OCI-LY3 (cell line): Measurements from ENCODE around the gene PLCXD1.

Source experiments
- H2AFZ ChIP-seq: fragments of 200-600, 300-600 bp; shearing (Covaris generic); 2 replicates; pipeline ENCODE4 v1.6.0; 2014; ENCODE audit warnings: antibody characterized with exemption, low read depth, low read length
- H3K27ac ChIP-seq: fragments of 200-600, 300-600 bp; sonication (generic); 2 replicates; pipeline ENCODE4 v1.5.1; 2014; ENCODE audit warnings: mild to moderate bottlenecking, low read length, moderate library complexity, mixed read lengths
- H3K27me3 ChIP-seq: fragments of 200-600, 300-600 bp; sonication (generic); 2 replicates; pipeline ENCODE4 v1.6.1; 2014; ENCODE audit warnings: low read depth, low read length, mixed read lengths
- H3K36me3 ChIP-seq: fragments of 200-600, 300-600 bp; sonication (generic); replicated peaks from 2 replicates; pipeline ENCODE3; 2014; ENCODE audit warnings: low read depth, low read length, mixed read lengths
- H3K4me1 ChIP-seq: fragments of 300-600, 200-600 bp; sonication (generic); 2 replicates; pipeline ENCODE4 v1.6.1; 2014; ENCODE audit warnings: low read length, mixed read lengths
- H3K4me2 ChIP-seq: fragments of 200-600, 300-600 bp; sonication (generic); 2 replicates; pipeline ENCODE4 v1.6.1; 2014; ENCODE audit warnings: low read length, mixed read lengths
- H3K4me3 ChIP-seq: fragments of 300-600, 200-600 bp; sonication (generic); 2 replicates; pipeline ENCODE4 v1.5.1; 2014; ENCODE audit warnings: antibody characterized with exemption, mild to moderate bottlenecking, low read length, moderate library complexity
- H3K79me2 ChIP-seq: fragments of 300-600, 200-600 bp; shearing (Covaris generic); 2 replicates; pipeline ENCODE4 v1.6.1; 2014; ENCODE audit warnings: mild to moderate bottlenecking, low read length, mixed read lengths
- H3K9ac ChIP-seq: fragments of 300-600, 200-600 bp; shearing (Covaris generic); 2 replicates; pipeline ENCODE4 v1.6.0; 2014; ENCODE audit warnings: mild to moderate bottlenecking, low read length, moderate library complexity
- H3K9me3 ChIP-seq: fragments of 200-600, 300-600 bp; shearing (Covaris generic); 2 replicates; pipeline ENCODE4 v1.6.1; 2014; ENCODE audit warnings: low read length, mixed read lengths; ENCODE audit not compliant: insufficient read depth
- H4K20me1 ChIP-seq: fragments of 200-600, 300-600 bp; sonication (generic); 2 replicates; pipeline ENCODE4 v1.6.1; 2016; ENCODE audit warnings: low read length, mixed read lengths; ENCODE audit not compliant: insufficient read depth
- EZH2phosphoT487 ChIP-seq: fragments of 200-600 bp; shearing (Covaris generic); IDR thresholded peaks from 2 replicates; pipeline ENCODE4 v1.6.1; 2018; ENCODE audit warnings: antibody characterized with exemption, mixed run types, low read depth
- TF ChIP-seq, protein P1 (sequence below): fragments of 200-600, 300-600 bp; sonication (generic); IDR thresholded peaks from 2 replicates; pipeline ENCODE4 v1.5.1; 2014; ENCODE audit warnings: antibody characterized with exemption, low read length, low read depth

The PLCXD1 gene

DNA sequence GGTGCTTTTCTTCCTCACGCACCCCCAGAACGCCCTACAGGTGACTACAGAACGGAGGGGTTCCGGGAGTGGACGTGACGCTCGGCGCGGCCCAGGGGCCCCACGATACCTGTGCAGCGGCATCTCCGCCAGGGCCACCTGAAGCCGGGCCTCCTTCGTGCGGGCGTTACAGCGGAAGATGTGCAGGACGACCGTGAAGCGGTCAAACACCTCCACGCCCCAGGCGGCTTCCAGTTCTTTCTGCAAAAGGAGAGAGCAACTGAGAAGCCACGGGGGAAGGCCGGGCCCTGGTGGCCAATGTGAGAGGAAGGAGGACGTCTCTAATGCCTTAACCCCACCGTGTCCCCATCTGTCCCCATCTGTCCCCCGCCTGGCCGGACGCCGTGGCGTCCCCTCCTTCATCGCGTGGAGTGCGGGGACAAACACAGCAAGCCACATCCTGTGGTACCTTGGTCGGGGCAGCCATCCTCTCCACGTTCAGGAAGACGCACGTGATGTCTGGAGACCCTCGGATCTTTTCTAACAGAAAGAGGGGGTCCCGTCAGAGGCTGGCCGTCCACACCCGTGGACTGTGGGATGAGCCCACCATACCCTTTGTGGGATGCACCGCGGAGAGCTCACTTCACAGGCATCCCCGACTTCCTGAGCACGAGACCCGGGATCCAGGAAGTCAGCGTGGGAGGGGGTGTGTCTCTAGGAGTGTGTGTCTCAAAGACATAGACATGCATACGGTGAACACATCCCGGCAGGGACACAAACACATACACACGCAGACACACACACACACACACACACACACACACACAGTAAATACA is 33.8 kb downstream of the PLCXD1 start:
- Histone ChIP-seq H3K27me3 (no peaks in the 10 kb centered on the region), H3K79me2 (peaks cover 27% of the 10 kb centered on the region), H3K4me3 (no peak overlapping the region), H2AFZ (no peak overlapping the region), H4K20me1 (peaks cover 12% of the 10 kb centered on the region), H3K9me3 (no peaks in the 10 kb centered on the region), H3K4me1 (peaks cover 4% of the 10 kb centered on the region; the same call in 1 of the 2 replicates), H3K36me3 (peaks cover 52% of the 10 kb centered on the region), H3K27ac (no peak overlapping the region), H3K4me2 (no peak overlapping the region), H3K9ac (no peak overlapping the region)
- TF ChIP-seq EZH2phosphoT487, result no peak
- TF ChIP-seq, protein P1, sequence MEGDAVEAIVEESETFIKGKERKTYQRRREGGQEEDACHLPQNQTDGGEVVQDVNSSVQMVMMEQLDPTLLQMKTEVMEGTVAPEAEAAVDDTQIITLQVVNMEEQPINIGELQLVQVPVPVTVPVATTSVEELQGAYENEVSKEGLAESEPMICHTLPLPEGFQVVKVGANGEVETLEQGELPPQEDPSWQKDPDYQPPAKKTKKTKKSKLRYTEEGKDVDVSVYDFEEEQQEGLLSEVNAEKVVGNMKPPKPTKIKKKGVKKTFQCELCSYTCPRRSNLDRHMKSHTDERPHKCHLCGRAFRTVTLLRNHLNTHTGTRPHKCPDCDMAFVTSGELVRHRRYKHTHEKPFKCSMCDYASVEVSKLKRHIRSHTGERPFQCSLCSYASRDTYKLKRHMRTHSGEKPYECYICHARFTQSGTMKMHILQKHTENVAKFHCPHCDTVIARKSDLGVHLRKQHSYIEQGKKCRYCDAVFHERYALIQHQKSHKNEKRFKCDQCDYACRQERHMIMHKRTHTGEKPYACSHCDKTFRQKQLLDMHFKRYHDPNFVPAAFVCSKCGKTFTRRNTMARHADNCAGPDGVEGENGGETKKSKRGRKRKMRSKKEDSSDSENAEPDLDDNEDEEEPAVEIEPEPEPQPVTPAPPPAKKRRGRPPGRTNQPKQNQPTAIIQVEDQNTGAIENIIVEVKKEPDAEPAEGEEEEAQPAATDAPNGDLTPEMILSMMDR, result no peak

GRCh38 chrX:316351-317325 is 35.5 kb downstream of the PLCXD1 start:
- Histone ChIP-seq H3K4me3 (peak overlapping the region; percentile 47), H3K4me1 (peaks cover 13% of the 10 kb centered on the region), H3K79me2 (peaks cover 30% of the 10 kb centered on the region), H3K9ac (no peak overlapping the region), H3K27ac (no peak overlapping the region), H3K36me3 (peaks cover 42% of the 10 kb centered on the region), H3K27me3 (no peaks in the 10 kb centered on the region), H3K4me2 (peak overlapping the region; percentile 39), H4K20me1 (peaks cover 12% of the 10 kb centered on the region), H3K9me3 (no peaks in the 10 kb centered on the region), H2AFZ (no peak overlapping the region)
- no peak for TF ChIP-seq EZH2phosphoT487
- TF ChIP-seq, protein P1, result no peak

GRCh38 chrX:317424-318067 is 36.4 kb downstream of the PLCXD1 start:
- Histone ChIP-seq H3K9ac (no peak overlapping the region), H3K79me2 (peaks cover 30% of the 10 kb centered on the region), H3K27ac (peak overlapping the region; percentile 88; the same call in 1 of the 2 replicates), H3K4me3 (peak overlapping the region; percentile 93), H3K4me1 (peaks cover 14% of the 10 kb centered on the region), H3K27me3 (no peaks in the 10 kb centered on the region), H3K4me2 (peak overlapping the region; percentile 64), H4K20me1 (peaks cover 12% of the 10 kb centered on the region), H3K9me3 (no peaks in the 10 kb centered on the region), H3K36me3 (peaks cover 34% of the 10 kb centered on the region), H2AFZ (no peak overlapping the region)
- TF ChIP-seq EZH2phosphoT487, result no peak

DNA sequence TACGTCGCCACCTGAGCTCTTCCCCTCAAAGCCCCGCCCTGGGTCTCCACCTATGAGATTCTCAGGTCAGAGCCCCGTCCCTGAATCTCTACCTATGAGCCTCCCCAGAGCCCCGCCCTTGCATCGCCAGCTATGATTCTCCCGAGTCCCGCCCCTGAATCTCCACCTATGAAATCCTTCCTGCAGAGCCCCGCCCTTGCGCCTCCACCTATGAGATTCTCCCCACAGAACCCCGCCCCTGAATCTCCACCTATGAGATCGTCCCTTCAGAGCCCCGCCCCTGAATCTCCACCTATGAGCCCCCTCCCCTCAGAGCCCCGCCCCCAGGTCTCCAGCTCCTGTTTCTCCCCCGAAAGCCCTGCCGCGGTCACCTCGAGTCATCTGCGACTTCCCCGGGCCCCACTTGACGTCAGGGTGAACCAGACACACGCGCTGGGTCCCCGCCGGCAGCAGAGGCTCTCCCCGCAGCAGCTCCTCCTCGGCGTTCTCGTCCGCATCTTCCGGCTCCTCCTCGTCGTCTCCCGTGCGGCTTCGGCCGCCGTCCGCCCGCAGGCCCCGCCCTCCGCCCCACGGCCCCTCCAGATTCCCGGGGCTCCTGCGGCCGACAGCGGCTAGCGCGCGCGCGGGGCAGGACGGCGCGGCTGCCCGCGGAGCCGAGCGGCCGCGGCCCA is 37.0 kb downstream of the PLCXD1 start:
- H3K4me1 ChIP-seq, result peaks cover 20% of the 10 kb centered on the region
- peaks cover 12% of the 10 kb centered on the region for H4K20me1 ChIP-seq
- H3K27ac ChIP-seq, result peak overlapping the region; percentile 88
- H3K9me3 ChIP-seq, result no peaks in the 10 kb centered on the region
- TF ChIP-seq, protein P1, result no peak
- no peak for TF ChIP-seq EZH2phosphoT487
- peaks cover 30% of the 10 kb centered on the region for H3K79me2 ChIP-seq
- peak overlapping the region; percentile 64 for H3K4me2 ChIP-seq
- H3K36me3 ChIP-seq, result peaks cover 28% of the 10 kb centered on the region
- peak overlapping the region; percentile 93 for H3K4me3 ChIP-seq
- H2AFZ ChIP-seq, result no peak overlapping the region
- H3K27me3 ChIP-seq, result no peaks in the 10 kb centered on the region
- peak overlapping the region; percentile 97 for H3K9ac ChIP-seq
